ENCODE results near the gene LAG3.

Gene LAG3

GRCh38 chr12:6752167-6752920 lies 20.0 kb upstream of the LAG3 start:
- DNase-seq, result peak in 40 of 42 donors; percentile 21 to 87 (median 56)

DNA sequence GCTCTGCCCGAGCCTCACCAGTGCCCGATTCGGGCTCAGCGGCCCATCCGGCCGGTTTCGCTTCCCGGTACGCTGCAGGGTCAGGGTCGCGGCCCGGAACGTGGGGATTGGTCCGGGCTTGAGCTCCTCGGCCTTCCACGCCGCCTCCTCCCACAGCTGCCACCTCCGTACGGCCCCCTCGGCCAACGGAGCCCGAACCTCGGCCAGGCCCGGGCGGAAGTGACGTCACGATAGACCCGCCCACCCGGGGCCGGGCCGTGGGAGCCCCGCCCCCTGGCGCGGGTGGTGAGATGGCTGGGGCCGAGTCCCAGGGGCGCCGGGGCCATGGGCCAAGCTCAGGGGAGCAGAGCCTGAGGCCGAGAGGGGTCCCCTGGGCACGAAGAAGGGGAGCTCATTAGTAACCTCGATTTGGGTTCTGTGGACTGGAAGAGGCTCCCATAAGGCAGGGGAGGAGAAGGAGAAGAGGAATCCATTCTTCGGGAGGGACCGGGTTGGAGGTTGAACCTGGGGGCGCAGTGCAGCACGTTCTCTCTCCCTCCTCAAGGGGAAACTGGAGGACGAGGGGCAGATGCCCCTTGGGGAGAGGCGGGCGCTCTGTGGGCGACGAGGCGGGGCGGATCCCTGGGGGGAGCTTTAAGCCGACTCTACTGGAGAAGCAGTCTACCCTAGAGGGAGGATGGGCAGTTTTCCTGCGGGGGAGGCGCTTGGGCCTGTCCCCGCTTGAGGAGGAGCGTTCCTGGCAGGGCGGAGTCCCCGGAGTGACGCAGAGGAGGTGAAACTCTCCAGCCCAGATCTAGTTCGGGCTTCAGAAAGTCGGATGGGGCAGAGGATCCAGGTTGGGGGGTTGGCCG lies 19.2 kb upstream of the LAG3 start, which contains the start of gene MLF2:
Gene MLF2, minus strand, starts transcription at position 221 of the 851 bp plus-strand sequence. CDS start 807 bp downstream, outside the sequence.
- DNase-seq, result peak; percentile 95 to 99 (median 97)
- intact Hi-C loops (cut with DNase I), result loop anchor here (1.0 to 5.0 kb wide), 2 partner anchors 26 to 74 kb away; partner anchors contain the start of gene P3H3

More at GRCh38 chr12:6752167-6752920, 20.0 kb upstream of the LAG3 start:
- intact Hi-C loops (cut with DNase I), result loop anchor here (5.0 kb wide), 1 partner anchor 75 kb away; the partner anchor contains the start of gene P3H3

GRCh38 chr12:6753772-6754356 lies 18.5 kb upstream of the LAG3 start:
- intact Hi-C loops (cut with DNase I), result loop anchor here (1.0 to 5.0 kb wide), 2 partner anchors 25 to 73 kb away; partner anchors contain the start of gene P3H3

DNA sequence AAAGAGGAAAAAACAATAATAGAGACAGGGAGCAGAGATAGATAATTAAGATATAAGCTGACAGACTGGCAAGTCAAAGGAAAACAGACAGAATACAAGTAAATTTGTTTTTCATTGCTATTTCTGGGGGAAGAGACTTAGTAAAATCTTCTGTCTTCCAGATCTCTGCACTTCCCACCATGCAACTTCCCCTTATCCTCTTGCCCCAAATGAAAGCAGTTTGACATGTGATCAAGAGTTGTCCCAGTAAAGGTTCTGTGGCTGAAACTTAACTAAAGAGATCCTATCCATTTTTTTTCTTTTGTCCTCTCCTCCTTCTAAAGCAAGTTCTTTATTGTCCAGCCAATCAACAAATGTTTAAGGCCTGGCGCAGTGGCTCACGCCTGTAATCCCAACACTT lies 17.9 kb upstream of the LAG3 start:
- intact Hi-C loops (cut with DNase I), result loop anchor here (5.0 kb wide), 1 partner anchor 73 kb away; the partner anchor contains the start of gene P3H3
- no peak for DNase-seq

More at GRCh38 chr12:6753772-6754356, 18.5 kb upstream of the LAG3 start:
- DNase-seq, result no peak

DNA sequence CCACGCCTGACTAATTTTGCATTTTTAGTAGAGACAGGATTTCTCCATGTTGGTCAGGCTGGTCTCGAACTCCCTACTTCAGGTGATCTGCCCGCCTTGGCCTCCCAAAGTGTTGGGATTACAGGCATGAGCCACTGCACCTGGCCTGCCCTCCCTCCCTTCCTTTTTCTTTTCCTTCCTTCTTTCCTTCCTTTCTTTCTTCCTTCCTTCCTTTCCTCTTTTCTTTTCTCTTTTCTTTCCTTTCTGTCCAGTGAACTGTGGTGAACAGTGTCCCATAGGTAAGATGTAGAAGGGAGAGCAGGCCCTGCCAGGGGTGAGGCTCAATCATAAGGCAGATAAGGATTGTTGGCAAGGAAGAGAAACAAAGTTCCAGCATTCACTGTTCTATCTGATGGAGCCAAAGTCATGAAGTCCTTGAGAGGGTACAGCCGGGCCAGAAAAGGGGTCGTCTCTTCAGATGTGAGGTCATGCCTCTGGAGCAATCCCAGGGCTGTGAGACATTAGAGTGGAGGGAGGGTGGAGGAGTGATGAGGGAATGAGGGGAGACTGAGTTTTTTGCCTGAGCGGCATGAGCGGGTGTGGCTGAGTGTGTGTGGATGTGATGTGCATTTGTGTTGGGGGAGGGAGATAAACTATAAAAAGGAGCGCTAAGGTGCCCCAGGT lies 15.2 kb upstream of the LAG3 start:
- intact Hi-C loops (cut with DNase I), result no loop called here
- no peak for DNase-seq

DNA sequence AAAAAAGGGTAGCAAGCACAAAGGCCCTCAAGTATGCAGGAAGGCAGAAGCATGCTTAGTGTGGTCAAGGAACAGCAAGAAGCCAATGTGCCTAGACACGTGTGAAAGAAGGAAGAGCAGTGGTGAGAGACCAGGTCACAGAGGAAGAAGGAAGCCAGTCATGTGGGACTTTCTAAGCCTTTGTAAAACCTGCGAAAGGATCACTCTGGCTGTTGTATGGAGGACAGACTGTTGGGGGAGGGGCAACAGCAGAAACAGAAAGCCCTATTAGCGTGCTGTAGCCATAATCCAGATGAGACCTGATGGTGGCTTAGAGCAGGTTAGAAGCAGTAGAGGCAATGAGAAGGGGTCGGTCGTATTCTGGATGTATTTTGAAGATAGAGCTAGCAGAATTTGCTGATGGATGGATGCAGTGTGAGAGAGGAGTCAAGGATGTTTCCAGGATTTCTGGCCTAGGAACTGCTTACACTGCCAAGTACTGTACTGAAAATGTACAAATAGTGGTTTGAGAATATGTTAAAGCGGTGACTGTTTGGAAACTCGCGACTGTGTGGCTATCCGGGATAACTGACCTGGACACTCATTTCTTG lies 13.7 kb upstream of the LAG3 start:
- intact Hi-C loops (cut with DNase I), result no loop called here
- DNase-seq, result no peak

- DNase-seq, result no peak
- intact Hi-C loops (cut with DNase I), result no loop called here
Observed at GRCh38 chr12:6759741-6760140, 12.6 kb upstream of the LAG3 start.

DNA sequence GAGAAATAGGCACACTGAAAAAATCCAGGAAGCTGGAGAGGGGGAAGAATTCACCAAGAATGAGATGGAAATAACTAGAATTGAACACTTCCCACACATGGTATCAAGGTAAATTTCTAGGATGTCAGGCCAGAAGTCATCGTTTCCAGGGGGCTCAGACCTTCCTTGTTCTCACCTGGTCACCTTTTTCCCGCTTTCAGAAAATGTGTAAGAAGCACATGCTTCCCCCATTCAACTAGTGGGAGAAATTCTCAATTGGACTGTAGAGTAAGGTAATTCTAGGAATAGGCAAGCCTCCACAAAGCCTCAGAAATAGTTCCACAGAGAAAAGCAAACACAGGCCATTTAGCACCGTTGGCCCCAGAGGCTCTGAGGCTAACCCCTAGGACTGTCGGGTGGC lies 8.9 kb upstream of the LAG3 start:
- intact Hi-C loops (cut with DNase I), result no loop called here

GRCh38 chr12:6764011-6764828 lies 8.1 kb upstream of the LAG3 start:
- DNase-seq, result peak; percentile 64 to 96 (median 86)
- intact Hi-C loops (cut with DNase I), result no loop called here

More for the DNA sequence above, 8.9 kb upstream of the LAG3 start:
- no peak for DNase-seq

GRCh38 chr12:6765048-6765633 lies 7.2 kb upstream of the LAG3 start:
- no peak for DNase-seq
- intact Hi-C loops (cut with DNase I), result no loop called here

DNA sequence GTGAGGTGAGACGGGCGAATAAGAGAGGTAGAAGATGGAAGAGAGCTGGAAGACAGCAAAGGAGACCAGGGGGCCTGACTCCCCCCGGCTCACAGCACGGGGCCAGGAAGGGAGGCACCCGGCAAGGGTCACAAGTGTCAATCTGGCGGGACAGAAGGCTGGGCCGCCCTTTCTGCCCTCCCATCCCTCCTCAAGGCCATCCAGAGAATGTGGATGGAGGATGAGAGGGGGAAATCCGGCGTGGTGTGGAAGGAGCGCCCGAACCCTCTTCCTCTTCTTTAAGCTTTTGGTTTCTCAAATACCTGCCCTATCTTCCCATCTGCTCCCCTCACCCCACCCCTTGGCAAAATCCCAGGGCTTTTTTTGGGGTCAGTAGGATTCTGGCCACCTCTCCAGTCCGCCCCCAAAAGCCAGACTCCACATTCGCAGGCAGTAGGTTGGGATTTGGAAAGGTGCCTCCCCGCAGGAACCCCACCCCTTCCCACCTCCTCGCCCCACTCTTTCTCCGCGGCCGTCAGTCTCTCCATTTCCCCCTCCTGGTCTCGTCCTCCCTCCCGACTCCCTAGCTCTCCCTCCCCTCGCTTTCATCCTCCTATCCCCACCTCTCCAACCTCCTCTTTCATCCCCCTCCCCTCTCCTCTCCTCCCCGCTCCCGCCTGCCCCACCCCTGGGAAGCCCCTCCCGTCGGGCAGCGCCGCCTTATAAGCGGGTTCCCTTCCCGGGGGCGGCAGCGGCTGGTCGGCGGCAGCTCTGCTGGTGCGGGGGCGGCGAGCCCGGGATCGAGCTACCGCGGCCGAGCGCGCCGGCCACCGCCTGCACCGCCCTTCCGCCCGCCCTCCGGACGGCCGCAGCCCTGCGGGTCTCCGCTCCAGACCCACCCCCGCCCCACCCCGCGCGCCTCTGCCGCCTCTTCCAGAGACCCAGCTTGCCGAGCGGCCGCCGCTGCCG lies 6.4 kb upstream of the LAG3 start, which contains the start of gene PTMS:
Gene PTMS, plus strand, starts transcription at position 730 of the 948 bp plus-strand sequence. CDS start 343 bp downstream, outside the sequence.
- peak in 41 of 42 donors; percentile 34 to 91 (median 79) for DNase-seq
- intact Hi-C loops (cut with DNase I), result no loop called here

- peak in 41 of 42 donors; percentile 23 to 89 (median 77) for DNase-seq
- intact Hi-C loops (cut with DNase I), result no loop called here
Observed at GRCh38 chr12:6766651-6767349, 5.5 kb upstream of the LAG3 start.

- intact Hi-C loops (cut with DNase I), result no loop called here
- peak in 41 of 42 donors; percentile 47 to 90 (median 71) for DNase-seq
Observed at GRCh38 chr12:6767353-6768319, 4.7 kb upstream of the LAG3 start.

GRCh38 chr12:6768437-6768914 lies 3.8 kb upstream of the LAG3 start:
- no peak for DNase-seq
- intact Hi-C loops (cut with DNase I), result no loop called here
